WTC11 (cell line): ENCODE measurements around the gene KLC4. TPM values are rescaled to one million over a fixed set of nuclear protein-coding genes. Genes with fewer than 3 reads are reported as not detected.

ENCODE experiments used
- ATAC-seq: fragments of 200-7000 bp; cut with Tn5 transposase; 2 replicates; pipeline ENCODE4 v1.10.0; 2021; ENCODE audit warnings: mild to moderate bottlenecking, moderate library complexity
- CTCF ChIA-PET: fragments of 300-600 bp; sonication (Branson Sonifier 250); formaldehyde crosslinking; loops from one replicate; lab custom pipeline; 2021; ENCODE audit warnings: antibody characterized with exemption; lab: Charles Lee
- POLR2A ChIA-PET: fragments of 350-600 bp; sonication (Branson Sonifier 250); formaldehyde crosslinking; loops from one replicate; lab custom pipeline; 2021; ENCODE audit warnings: antibody characterized with exemption; lab: Charles Lee
- DNase-seq: peaks from one replicate; pipeline ENCODE4 v3.0.0; 2021; ENCODE audit warnings: low spot score
- H3K27ac Mint-ChIP-seq: 2 replicates; pipeline ENCODE4 v1.8.0; 2021; ENCODE audit warnings: mixed read lengths
- H3K27me3 Mint-ChIP-seq: 2 replicates; pipeline ENCODE4 v1.8.0; 2021; ENCODE audit warnings: low read depth, mild to moderate bottlenecking, moderate library complexity, mixed read lengths
- H3K36me3 Mint-ChIP-seq: 2 replicates; pipeline ENCODE4 v1.8.0; 2021; ENCODE audit warnings: mixed read lengths
- H3K4me1 Mint-ChIP-seq: 2 replicates; pipeline ENCODE4 v1.8.0; 2022; ENCODE audit warnings: mixed read lengths
- H3K4me3 Mint-ChIP-seq: 2 replicates; pipeline ENCODE4 v1.8.0; 2021; ENCODE audit warnings: mild to moderate bottlenecking, moderate library complexity, mixed read lengths
- H3K9me3 Mint-ChIP-seq: 2 replicates; pipeline ENCODE4 v1.8.0; 2021; ENCODE audit warnings: mixed read lengths
- ATF2 ChIP-seq: sonication (generic); formaldehyde crosslinking; IDR thresholded peaks from 2 replicates; pipeline ENCODE4 v1.8.1; 2022; ENCODE audit warnings: low read depth, missing genetic modification reagents, borderline replicate concordance
- E2F1 ChIP-seq: sonication (generic); formaldehyde crosslinking; IDR thresholded peaks from 2 replicates; pipeline ENCODE4 v1.8.0; 2022; ENCODE audit warnings: mild to moderate bottlenecking, missing genetic modification reagents
- ELF4 ChIP-seq: sonication (generic); formaldehyde crosslinking; IDR thresholded peaks from 2 replicates; pipeline ENCODE4 v1.8.1; 2022; ENCODE audit warnings: low read depth, mild to moderate bottlenecking, moderate library complexity, missing genetic modification reagents
- FOXJ3 ChIP-seq: sonication (generic); formaldehyde crosslinking; IDR thresholded peaks from 2 replicates; pipeline ENCODE4 v1.9.0; 2021; ENCODE audit warnings: missing genetic modification reagents, mild to moderate bottlenecking, borderline replicate concordance
- IRF2 ChIP-seq: sonication (generic); formaldehyde crosslinking; IDR thresholded peaks from 2 replicates; pipeline ENCODE4 v1.8.0; 2022; ENCODE audit warnings: low read depth, missing genetic modification reagents, borderline replicate concordance
- MYBL2 ChIP-seq: sonication (generic); formaldehyde crosslinking; IDR thresholded peaks from 2 replicates; pipeline ENCODE4 v1.8.1; 2023; ENCODE audit warnings: mild to moderate bottlenecking, moderate library complexity, missing genetic modification reagents
- NR3C1 ChIP-seq: sonication (generic); formaldehyde crosslinking; conservative IDR thresholded peaks from 2 replicates; pipeline ENCODE4 v1.8.1; 2023; ENCODE audit warnings: low read depth, mild to moderate bottlenecking, missing genetic modification reagents
- PRRX2 ChIP-seq: fragments of 250-450 bp; sonication (Bioruptor Pico); IDR thresholded peaks from 2 replicates; pipeline ENCODE4 v1.8.0; 2021; ENCODE audit warnings: mild to moderate bottlenecking
- RELA ChIP-seq: sonication (generic); formaldehyde crosslinking; IDR thresholded peaks from 2 replicates; pipeline ENCODE4 v1.8.1; 2022; ENCODE audit warnings: missing genetic modification reagents, mild to moderate bottlenecking, borderline replicate concordance
- SMAD3 ChIP-seq: sonication (generic); formaldehyde crosslinking; IDR thresholded peaks from 2 replicates; pipeline ENCODE4 v1.8.0; 2022; ENCODE audit warnings: missing genetic modification reagents, mild to moderate bottlenecking, borderline replicate concordance
- SMAD4 ChIP-seq: sonication (generic); formaldehyde crosslinking; IDR thresholded peaks from 2 replicates; pipeline ENCODE4 v1.8.0; 2022; ENCODE audit warnings: mild to moderate bottlenecking, missing genetic modification reagents
- SOX15 ChIP-seq: fragments of 250-450 bp; sonication (Bioruptor Pico); IDR thresholded peaks from 2 replicates; pipeline ENCODE4 v1.9.0; 2021; ENCODE audit warnings: mild to moderate bottlenecking
- TCF7 ChIP-seq: sonication (generic); formaldehyde crosslinking; IDR thresholded peaks from 2 replicates; pipeline ENCODE4 v1.8.0; 2022; ENCODE audit warnings: mild to moderate bottlenecking, low read depth, missing genetic modification reagents, moderate library complexity
- ZNF396 ChIP-seq: fragments of 250-450 bp; sonication (Bioruptor Pico); IDR thresholded peaks from 2 replicates; pipeline ENCODE4 v1.8.0; 2021; ENCODE audit warnings: mild to moderate bottlenecking, moderate library complexity, borderline replicate concordance
- ZNF532 ChIP-seq: fragments of 250-450 bp; sonication (Bioruptor Pico); IDR thresholded peaks from 2 replicates; pipeline ENCODE4 v1.9.0; 2021; ENCODE audit warnings: mild to moderate bottlenecking, borderline replicate concordance
- ZNF671 ChIP-seq: fragments of 250-450 bp; sonication (Bioruptor Pico); IDR thresholded peaks from 2 replicates; pipeline ENCODE4 v1.8.0; 2021; ENCODE audit warnings: mild to moderate bottlenecking
- total RNA-seq: library from RNA; stranded (reverse); gene quantifications from 3 replicates; pipeline ENCODE4 v1.2.3, GENCODE V29; 2021
- TF ChIP-seq, protein P1 (sequence below): fragments of 250-450 bp; sonication (Bioruptor Pico); IDR thresholded peaks from 2 replicates; pipeline ENCODE4 v1.9.0; 2021; ENCODE audit warnings: moderate library complexity, mild to moderate bottlenecking, inconsistent platforms, borderline replicate concordance
- TF ChIP-seq, protein P2 (sequence below): sonication (generic); formaldehyde crosslinking; IDR thresholded peaks from 2 replicates; pipeline ENCODE4 v1.8.1; 2023; ENCODE audit warnings: mild to moderate bottlenecking, missing genetic modification reagents, borderline replicate concordance
- TF ChIP-seq, protein P3 (sequence below): fragments of 200-600 bp; IDR thresholded peaks from 2 replicates; pipeline ENCODE4 v1.8.0; 2022; ENCODE audit warnings: antibody characterized with exemption

KLC4 gene
- total RNA-seq, 1 experiment from 2014 or later = 35.7 TPM

- TF ChIP-seq, protein P1, sequence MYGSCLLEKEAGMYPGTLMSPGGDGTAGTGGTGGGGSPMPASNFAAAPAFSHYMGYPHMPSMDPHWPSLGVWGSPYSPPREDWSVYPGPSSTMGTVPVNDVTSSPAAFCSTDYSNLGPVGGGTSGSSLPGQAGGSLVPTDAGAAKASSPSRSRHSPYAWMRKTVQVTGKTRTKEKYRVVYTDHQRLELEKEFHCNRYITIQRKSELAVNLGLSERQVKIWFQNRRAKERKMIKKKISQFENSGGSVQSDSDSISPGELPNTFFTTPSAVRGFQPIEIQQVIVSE (CRISPR knock-in tag) = no peak
- no peak for TF ChIP-seq SOX15
- 0 out of 2 replicates have a peak, but pooled peaks have one; percentile 35 for TF ChIP-seq ZNF532 (CRISPR knock-in tag)
- TF ChIP-seq SMAD4 (CRISPR knock-in tag) = no peak
- TF ChIP-seq, all 79 proteins: peak for 8
Measured at GRCh38 chr6:43021270-43022047, 38.0 kb upstream of the KLC4 start, which contains the start of gene RRP36 (continued).

DNA sequence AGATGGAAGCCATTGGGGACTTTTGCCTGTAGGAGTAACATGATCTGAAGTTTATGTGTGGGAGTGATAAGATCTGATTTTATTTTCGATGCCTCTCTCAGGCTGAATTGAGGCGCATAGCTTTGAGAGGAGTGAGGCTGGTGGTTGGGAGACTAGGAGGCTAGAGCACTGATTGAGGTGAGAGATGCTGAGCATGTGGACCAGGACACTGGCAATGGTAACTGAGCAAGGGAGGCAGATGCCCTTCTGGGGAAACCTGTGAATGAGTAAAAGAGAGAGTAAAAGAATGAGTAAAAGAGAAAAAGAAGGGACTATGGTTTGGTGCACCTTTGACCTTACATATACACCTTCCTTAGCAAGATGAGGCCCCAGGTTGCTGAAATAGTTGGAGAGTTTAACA, 35.0 kb upstream of the KLC4 start:
- DNase-seq = no peak
- Mint-ChIP-seq H3K27me3 (no peaks in the 10 kb centered on the region), H3K9me3 (no peaks in the 10 kb centered on the region), H3K4me1 (peaks cover 8% of the 10 kb centered on the region), H3K27ac (peak overlapping the region; percentile 36), H3K4me3 (no peak overlapping the region), H3K36me3 (peaks cover 53% of the 10 kb centered on the region)
- ChIA-PET POLR2A (no interaction called here), CTCF (no interaction called here)
- no peak for ATAC-seq
- TF ChIP-seq ZNF671 (CRISPR knock-in tag) = no peak
- TF ChIP-seq NR3C1 (CRISPR knock-in tag) = no peak

DNA sequence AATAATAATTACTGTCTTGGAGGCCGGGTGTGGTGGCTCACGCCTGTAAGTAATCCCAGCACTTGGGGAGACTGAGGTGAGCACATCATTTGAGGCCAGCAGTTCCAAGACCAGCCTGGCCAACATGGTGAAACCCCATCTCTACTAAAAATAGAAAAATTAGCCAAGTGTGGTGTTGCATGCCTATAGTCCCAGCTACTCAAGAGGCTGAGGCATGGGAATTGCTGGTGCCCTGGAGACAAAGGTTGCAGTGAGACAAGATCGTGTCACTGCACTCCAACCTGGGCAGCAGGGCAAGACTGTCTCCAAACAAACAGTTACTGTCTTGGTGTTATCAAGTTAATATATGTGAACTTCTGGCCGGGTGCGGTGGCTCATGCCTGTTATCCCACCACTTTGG, 33.1 kb upstream of the KLC4 start:
- Mint-ChIP-seq H3K27me3 (no peaks in the 10 kb centered on the region), H3K9me3 (no peaks in the 10 kb centered on the region), H3K4me3 (no peak overlapping the region), H3K36me3 (peaks cover 64% of the 10 kb centered on the region), H3K27ac (no peak overlapping the region), H3K4me1 (no peaks in the 10 kb centered on the region)
- no peak for ATAC-seq
- ChIA-PET CTCF (no interaction called here), POLR2A (interaction anchor here (0.6 kb wide), 1 partner anchor 1065 kb away, joined by 3 read pairs; no protein-coding TSS in a partner anchor)
- no peak for DNase-seq
- TF ChIP-seq MYBL2 (no peak), IRF2 (CRISPR knock-in tag) (no peak), TCF7 (CRISPR knock-in tag) (no peak), FOXJ3 (CRISPR knock-in tag) (no peak), ELF4 (CRISPR knock-in tag) (no peak), PRRX2 (CRISPR knock-in tag) (no peak), RELA (no peak), SMAD3 (CRISPR knock-in tag) (no peak), SOX15 (no peak), ATF2 (no peak), ZNF396 (CRISPR knock-in tag) (no peak), E2F1 (CRISPR knock-in tag) (no peak)
- TF ChIP-seq, protein P2, sequence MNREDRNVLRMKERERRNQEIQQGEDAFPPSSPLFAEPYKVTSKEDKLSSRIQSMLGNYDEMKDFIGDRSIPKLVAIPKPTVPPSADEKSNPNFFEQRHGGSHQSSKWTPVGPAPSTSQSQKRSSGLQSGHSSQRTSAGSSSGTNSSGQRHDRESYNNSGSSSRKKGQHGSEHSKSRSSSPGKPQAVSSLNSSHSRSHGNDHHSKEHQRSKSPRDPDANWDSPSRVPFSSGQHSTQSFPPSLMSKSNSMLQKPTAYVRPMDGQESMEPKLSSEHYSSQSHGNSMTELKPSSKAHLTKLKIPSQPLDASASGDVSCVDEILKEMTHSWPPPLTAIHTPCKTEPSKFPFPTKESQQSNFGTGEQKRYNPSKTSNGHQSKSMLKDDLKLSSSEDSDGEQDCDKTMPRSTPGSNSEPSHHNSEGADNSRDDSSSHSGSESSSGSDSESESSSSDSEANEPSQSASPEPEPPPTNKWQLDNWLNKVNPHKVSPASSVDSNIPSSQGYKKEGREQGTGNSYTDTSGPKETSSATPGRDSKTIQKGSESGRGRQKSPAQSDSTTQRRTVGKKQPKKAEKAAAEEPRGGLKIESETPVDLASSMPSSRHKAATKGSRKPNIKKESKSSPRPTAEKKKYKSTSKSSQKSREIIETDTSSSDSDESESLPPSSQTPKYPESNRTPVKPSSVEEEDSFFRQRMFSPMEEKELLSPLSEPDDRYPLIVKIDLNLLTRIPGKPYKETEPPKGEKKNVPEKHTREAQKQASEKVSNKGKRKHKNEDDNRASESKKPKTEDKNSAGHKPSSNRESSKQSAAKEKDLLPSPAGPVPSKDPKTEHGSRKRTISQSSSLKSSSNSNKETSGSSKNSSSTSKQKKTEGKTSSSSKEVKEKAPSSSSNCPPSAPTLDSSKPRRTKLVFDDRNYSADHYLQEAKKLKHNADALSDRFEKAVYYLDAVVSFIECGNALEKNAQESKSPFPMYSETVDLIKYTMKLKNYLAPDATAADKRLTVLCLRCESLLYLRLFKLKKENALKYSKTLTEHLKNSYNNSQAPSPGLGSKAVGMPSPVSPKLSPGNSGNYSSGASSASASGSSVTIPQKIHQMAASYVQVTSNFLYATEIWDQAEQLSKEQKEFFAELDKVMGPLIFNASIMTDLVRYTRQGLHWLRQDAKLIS (CRISPR knock-in tag) = no peak
- TF ChIP-seq, protein P3, sequence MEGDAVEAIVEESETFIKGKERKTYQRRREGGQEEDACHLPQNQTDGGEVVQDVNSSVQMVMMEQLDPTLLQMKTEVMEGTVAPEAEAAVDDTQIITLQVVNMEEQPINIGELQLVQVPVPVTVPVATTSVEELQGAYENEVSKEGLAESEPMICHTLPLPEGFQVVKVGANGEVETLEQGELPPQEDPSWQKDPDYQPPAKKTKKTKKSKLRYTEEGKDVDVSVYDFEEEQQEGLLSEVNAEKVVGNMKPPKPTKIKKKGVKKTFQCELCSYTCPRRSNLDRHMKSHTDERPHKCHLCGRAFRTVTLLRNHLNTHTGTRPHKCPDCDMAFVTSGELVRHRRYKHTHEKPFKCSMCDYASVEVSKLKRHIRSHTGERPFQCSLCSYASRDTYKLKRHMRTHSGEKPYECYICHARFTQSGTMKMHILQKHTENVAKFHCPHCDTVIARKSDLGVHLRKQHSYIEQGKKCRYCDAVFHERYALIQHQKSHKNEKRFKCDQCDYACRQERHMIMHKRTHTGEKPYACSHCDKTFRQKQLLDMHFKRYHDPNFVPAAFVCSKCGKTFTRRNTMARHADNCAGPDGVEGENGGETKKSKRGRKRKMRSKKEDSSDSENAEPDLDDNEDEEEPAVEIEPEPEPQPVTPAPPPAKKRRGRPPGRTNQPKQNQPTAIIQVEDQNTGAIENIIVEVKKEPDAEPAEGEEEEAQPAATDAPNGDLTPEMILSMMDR = no peak
